RWPE2 (cell line): ENCODE data around the gene GINS3.

ENCODE experiments used
- ATAC-seq: fragments of 200-7000 bp; cut with Tn5 transposase; 3 replicates; pipeline ENCODE4 v1.9.1; 2021; ENCODE audit warnings: low read depth
- DNase-seq: peaks from one replicate; pipeline ENCODE4 v3.0.0-alpha.2; 2020; ENCODE audit warnings: low spot score
- H3K27ac ChIP-seq: fragments of 450-650 bp; 2 replicates; pipeline ENCODE4 v1.5.1; 2017; ENCODE audit warnings: mild to moderate bottlenecking; ENCODE audit not compliant: poor library complexity, severe bottlenecking
- H3K27me3 ChIP-seq: fragments of 250-450 bp; sonication (Bioruptor Pico); 2 replicates; pipeline ENCODE4 v1.5.1; 2021; ENCODE audit warnings: mild to moderate bottlenecking, moderate library complexity; ENCODE audit not compliant: insufficient read depth, poor library complexity, severe bottlenecking
- H3K36me3 ChIP-seq: fragments of 250-450 bp; sonication (Bioruptor Pico); 2 replicates; pipeline ENCODE4 v1.5.1; 2020; ENCODE audit warnings: low read depth, mild to moderate bottlenecking, moderate library complexity
- H3K4me1 ChIP-seq: fragments of 250-450 bp; sonication (Bioruptor Pico); 2 replicates; pipeline ENCODE4 v1.5.1; 2021; ENCODE audit warnings: mild to moderate bottlenecking, moderate library complexity; ENCODE audit not compliant: insufficient read depth, poor library complexity, severe bottlenecking
- H3K4me3 ChIP-seq: fragments of 250-450 bp; sonication (Bioruptor Pico); 2 replicates; pipeline ENCODE4 v1.5.1; 2021; ENCODE audit warnings: mild to moderate bottlenecking, moderate library complexity; ENCODE audit not compliant: severe bottlenecking
- H3K9me3 ChIP-seq: fragments of 250-450 bp; sonication (Bioruptor Pico); 2 replicates; pipeline ENCODE4 v1.5.1; 2021; ENCODE audit warnings: mild to moderate bottlenecking, moderate library complexity; ENCODE audit not compliant: severe bottlenecking
- TF ChIP-seq, protein P1 (sequence below): fragments of 450-650 bp; IDR thresholded peaks from one replicate; pipeline ENCODE4 v1.5.1; 2017; ENCODE audit warnings: mild to moderate bottlenecking, moderate library complexity; ENCODE audit not compliant: poor library complexity, severe bottlenecking

Gene GINS3

DNA sequence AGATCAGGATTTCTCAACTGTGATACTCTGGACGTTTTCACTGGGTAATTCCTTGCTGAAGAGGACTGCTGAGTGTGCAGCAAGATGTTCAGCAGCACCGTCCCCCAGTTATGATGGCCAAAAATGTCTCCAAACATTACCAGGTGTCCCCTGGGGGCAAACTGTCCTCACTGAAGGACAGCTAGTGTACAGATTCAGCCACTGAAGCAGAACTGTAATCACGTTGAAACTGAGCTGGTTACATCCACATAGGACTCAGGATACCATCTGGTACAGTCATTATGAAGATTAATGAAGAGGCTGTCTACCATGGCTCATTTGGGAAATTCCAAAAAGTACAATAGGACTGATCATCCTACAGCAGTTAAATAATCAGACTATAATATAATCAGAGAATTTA, 43.3 kb upstream of the GINS3 start:
- DNase-seq (no peak), ATAC-seq (no peak)
- no peaks in the 10 kb centered on the region for H3K27me3 ChIP-seq
- no peaks in the 10 kb centered on the region for H3K4me1 ChIP-seq
- no peak overlapping the region for H3K4me3 ChIP-seq
- H3K27ac ChIP-seq: no peak overlapping the region
- H3K36me3 ChIP-seq: no peaks in the 10 kb centered on the region
- TF ChIP-seq, protein P1, sequence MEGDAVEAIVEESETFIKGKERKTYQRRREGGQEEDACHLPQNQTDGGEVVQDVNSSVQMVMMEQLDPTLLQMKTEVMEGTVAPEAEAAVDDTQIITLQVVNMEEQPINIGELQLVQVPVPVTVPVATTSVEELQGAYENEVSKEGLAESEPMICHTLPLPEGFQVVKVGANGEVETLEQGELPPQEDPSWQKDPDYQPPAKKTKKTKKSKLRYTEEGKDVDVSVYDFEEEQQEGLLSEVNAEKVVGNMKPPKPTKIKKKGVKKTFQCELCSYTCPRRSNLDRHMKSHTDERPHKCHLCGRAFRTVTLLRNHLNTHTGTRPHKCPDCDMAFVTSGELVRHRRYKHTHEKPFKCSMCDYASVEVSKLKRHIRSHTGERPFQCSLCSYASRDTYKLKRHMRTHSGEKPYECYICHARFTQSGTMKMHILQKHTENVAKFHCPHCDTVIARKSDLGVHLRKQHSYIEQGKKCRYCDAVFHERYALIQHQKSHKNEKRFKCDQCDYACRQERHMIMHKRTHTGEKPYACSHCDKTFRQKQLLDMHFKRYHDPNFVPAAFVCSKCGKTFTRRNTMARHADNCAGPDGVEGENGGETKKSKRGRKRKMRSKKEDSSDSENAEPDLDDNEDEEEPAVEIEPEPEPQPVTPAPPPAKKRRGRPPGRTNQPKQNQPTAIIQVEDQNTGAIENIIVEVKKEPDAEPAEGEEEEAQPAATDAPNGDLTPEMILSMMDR: no peak
- no peaks in the 10 kb centered on the region for H3K9me3 ChIP-seq

DNA sequence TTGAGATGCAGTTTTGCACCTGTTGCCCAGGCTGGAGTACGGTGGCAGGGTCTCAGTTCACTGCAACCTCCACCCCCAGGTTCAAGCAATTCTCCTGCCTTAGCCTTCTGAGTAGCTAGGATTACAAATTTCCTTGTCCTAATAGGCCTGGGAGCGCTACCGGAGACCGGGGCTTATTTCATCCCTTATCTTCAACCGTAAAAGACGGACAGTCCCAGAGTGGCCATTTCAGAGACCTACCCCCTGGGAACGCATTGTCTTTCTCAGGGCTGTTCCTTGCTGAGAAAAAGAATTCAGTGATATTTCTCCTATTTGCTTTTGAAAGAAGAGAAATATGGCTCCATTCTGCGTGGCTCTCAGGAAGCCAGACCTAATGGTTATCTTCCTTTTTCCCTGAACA, 39.6 kb upstream of the GINS3 start:
- no peak for ATAC-seq

DNA sequence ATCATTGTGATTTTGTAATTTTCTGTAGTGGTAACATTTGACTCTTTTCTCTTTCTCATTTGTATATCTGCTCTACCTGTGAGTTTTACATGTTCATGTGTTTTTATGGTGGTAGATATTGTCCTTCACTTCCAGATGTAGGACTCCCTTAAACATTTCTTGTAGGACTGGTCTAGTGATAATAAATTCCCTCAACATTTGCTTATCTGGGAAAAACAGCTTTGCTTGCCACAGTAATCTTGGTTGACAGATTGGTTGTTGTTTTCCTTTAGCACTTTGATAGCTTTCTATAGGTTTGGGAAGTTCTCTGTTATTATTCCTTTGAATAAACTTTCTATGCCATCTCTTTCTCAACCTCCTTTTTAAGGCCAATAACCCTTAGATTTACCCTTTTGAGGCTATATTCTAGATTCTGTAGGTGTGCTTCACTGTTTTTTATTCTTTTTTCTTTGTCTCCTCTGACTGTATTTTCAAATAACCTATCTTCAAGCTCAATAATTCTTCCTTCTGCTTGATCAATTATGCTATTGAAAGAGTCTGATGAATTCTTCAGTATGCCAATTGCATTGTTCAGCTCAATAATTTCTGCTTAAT, 32.1 kb upstream of the GINS3 start:
- Histone ChIP-seq H3K9me3 (peaks cover 8% of the 10 kb centered on the region), H3K27ac (no peak overlapping the region), H3K4me3 (no peak overlapping the region), H3K36me3 (no peaks in the 10 kb centered on the region), H3K27me3 (no peaks in the 10 kb centered on the region), H3K4me1 (no peaks in the 10 kb centered on the region)
- no peak for DNase-seq
- TF ChIP-seq, protein P1: no peak
- no peak for ATAC-seq

More for the DNA sequence above, 39.6 kb upstream of the GINS3 start:
- H3K4me3 ChIP-seq: no peak overlapping the region
- TF ChIP-seq, protein P1: no peak
- H3K36me3 ChIP-seq: no peaks in the 10 kb centered on the region
- no peak for DNase-seq
- no peaks in the 10 kb centered on the region for H3K4me1 ChIP-seq
- no peaks in the 10 kb centered on the region for H3K9me3 ChIP-seq
- H3K27me3 ChIP-seq: no peaks in the 10 kb centered on the region
- no peak overlapping the region for H3K27ac ChIP-seq

DNA sequence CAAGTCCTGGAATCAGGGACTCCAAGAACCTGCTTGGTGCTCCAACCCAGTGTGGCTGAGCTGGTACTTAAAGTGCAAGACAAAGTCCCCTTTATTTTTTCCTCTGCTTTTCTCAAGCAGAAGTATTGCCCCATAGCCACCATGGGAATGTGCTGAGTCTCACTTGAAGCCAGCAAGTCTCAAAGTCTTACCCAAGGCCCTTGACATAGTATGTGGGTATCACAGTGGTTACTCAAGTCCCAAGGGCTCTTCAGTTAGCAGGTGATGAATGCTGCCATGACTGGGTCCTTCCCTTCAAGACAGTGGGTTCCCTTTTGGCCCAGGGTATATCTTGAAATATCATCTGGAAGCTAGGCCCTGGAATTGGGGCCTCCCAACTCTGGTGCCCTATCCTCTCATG, 30.5 kb upstream of the GINS3 start:
- H3K4me1 ChIP-seq: peaks cover 6% of the 10 kb centered on the region
- TF ChIP-seq, protein P1: no peak
- peaks cover 8% of the 10 kb centered on the region for H3K9me3 ChIP-seq
- no peak overlapping the region for H3K27ac ChIP-seq
- no peak overlapping the region for H3K4me3 ChIP-seq
- no peaks in the 10 kb centered on the region for H3K27me3 ChIP-seq
- ATAC-seq (no peak), DNase-seq (no peak)
- H3K36me3 ChIP-seq: no peaks in the 10 kb centered on the region

DNA sequence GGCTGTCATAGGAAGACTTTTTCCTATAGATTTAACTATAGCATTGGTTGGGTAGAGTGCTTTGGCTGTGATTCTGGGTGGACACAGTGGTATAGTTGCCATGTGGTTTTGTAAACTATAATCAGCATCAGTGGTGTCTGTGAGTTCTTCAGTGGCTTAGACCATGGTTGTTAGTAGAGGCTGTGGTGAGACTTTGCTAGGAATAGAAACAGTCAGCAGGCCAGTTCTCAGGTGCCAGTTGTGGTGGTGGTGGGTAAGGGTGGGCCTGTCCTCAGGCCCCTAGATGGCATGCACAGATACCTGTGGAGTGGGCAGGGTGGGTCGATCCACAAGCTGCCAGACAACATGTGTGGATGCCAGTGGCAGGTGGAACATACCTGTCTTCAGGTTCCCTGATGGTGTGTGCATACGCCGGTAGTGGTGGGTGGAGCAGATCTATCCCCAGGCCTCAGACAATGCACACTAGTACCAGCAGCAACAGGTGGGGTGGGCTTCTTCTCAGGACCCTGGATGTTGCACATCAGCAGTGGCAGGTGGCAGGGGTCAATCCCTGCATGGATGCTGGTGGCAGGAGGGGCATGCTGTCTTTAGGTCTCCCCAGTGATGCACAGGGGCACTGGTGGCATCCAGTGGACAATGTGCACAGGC, 28.4 kb upstream of the GINS3 start:
- ATAC-seq: no peak
- no peak overlapping the region for H3K27ac ChIP-seq
- no peaks in the 10 kb centered on the region for H3K27me3 ChIP-seq
- H3K36me3 ChIP-seq: no peaks in the 10 kb centered on the region
- peaks cover 8% of the 10 kb centered on the region for H3K9me3 ChIP-seq
- peaks cover 6% of the 10 kb centered on the region for H3K4me1 ChIP-seq
- DNase-seq: no peak
- TF ChIP-seq, protein P1: no peak
- no peak overlapping the region for H3K4me3 ChIP-seq
